WI38 (cell line): Measurements from ENCODE around the gene LMTK3.

Experiments used
- H3K4me3 ChIP-seq: 2 replicates; pipeline ENCODE4 v1.5.1; 2011; ENCODE audit warnings: low read depth, mild to moderate bottlenecking, control low read depth, low read length
- CTCF ChIP-seq: IDR thresholded peaks from 2 replicates; pipeline ENCODE4 v1.5.1; 2012; ENCODE audit warnings: low read depth, mild to moderate bottlenecking, control low read depth, low read length

Gene LMTK3

GRCh38 chr19:48511800-48512503 lies at the start of gene LMTK3:
LMTK3 (minus strand) TSS chr19:48511835; CDS start chr19:48511576, 259 bp downstream.
- no peak for TF ChIP-seq CTCF
- H3K4me3 ChIP-seq: no peak within 1 kb of the TSS; the same call in 1 of the 2 replicates

- no peak for TF ChIP-seq CTCF
Observed at GRCh38 chr19:48561412-48561811, 49.8 kb upstream of the LMTK3 start.

GRCh38 chr19:48560095-48560530 lies 48.5 kb upstream of the LMTK3 start:
- no peak overlapping the region for H3K4me3 ChIP-seq
- TF ChIP-seq CTCF: no peak

More at GRCh38 chr19:48561412-48561811, 49.8 kb upstream of the LMTK3 start:
- H3K4me3 ChIP-seq: no peak overlapping the region

- no peak for TF ChIP-seq CTCF
- H3K4me3 ChIP-seq: no peak overlapping the region
Observed at GRCh38 chr19:48558018-48558684, 46.5 kb upstream of the LMTK3 start.

GRCh38 chr19:48556825-48557224 lies 45.2 kb upstream of the LMTK3 start:
- H3K4me3 ChIP-seq: no peak overlapping the region
- TF ChIP-seq CTCF: no peak

- H3K4me3 ChIP-seq: no peak overlapping the region
- no peak for TF ChIP-seq CTCF
Observed at GRCh38 chr19:48556163-48556562, 44.5 kb upstream of the LMTK3 start.
